WTC11 (cell line): Measurements from ENCODE around the gene CLUH. TPM values are rescaled to one million over a fixed set of nuclear protein-coding genes. Genes with fewer than 3 reads are reported as not detected.
A peak's percentile ranks its signal among the peaks of the same experiment; 100 is the strongest.

Experiments used
- ATAC-seq: fragments of 200-7000 bp; cut with Tn5 transposase; 2 replicates; pipeline ENCODE4 v1.10.0; 2021; ENCODE audit warnings: mild to moderate bottlenecking, moderate library complexity
- CTCF ChIA-PET: fragments of 300-600 bp; sonication (Branson Sonifier 250); formaldehyde crosslinking; loops from one replicate; lab custom pipeline; 2021; ENCODE audit warnings: antibody characterized with exemption; lab: Charles Lee
- POLR2A ChIA-PET: fragments of 350-600 bp; sonication (Branson Sonifier 250); formaldehyde crosslinking; loops from one replicate; lab custom pipeline; 2021; ENCODE audit warnings: antibody characterized with exemption; lab: Charles Lee
- DNase-seq: peaks from one replicate; pipeline ENCODE4 v3.0.0; 2021; ENCODE audit warnings: low spot score
- H3K27ac Mint-ChIP-seq: 2 replicates; pipeline ENCODE4 v1.8.0; 2021; ENCODE audit warnings: mixed read lengths
- H3K27me3 Mint-ChIP-seq: 2 replicates; pipeline ENCODE4 v1.8.0; 2021; ENCODE audit warnings: low read depth, mild to moderate bottlenecking, moderate library complexity, mixed read lengths
- H3K36me3 Mint-ChIP-seq: 2 replicates; pipeline ENCODE4 v1.8.0; 2021; ENCODE audit warnings: mixed read lengths
- H3K4me1 Mint-ChIP-seq: 2 replicates; pipeline ENCODE4 v1.8.0; 2022; ENCODE audit warnings: mixed read lengths
- H3K4me3 Mint-ChIP-seq: 2 replicates; pipeline ENCODE4 v1.8.0; 2021; ENCODE audit warnings: mild to moderate bottlenecking, moderate library complexity, mixed read lengths
- H3K9me3 Mint-ChIP-seq: 2 replicates; pipeline ENCODE4 v1.8.0; 2021; ENCODE audit warnings: mixed read lengths
- CREB1 ChIP-seq: sonication (generic); formaldehyde crosslinking; IDR thresholded peaks from 2 replicates; pipeline ENCODE4 v1.8.0; 2023; ENCODE audit warnings: mild to moderate bottlenecking, missing genetic modification reagents
- FOXP1 ChIP-seq: sonication (generic); formaldehyde crosslinking; IDR thresholded peaks from 2 replicates; pipeline ENCODE4 v1.8.0; 2022; ENCODE audit warnings: missing genetic modification reagents, mild to moderate bottlenecking, moderate library complexity, borderline replicate concordance
- HMGA2 ChIP-seq: fragments of 250-450 bp; sonication (Bioruptor Pico); IDR thresholded peaks from 2 replicates; pipeline ENCODE4 v1.4.0; 2021; ENCODE audit warnings: mild to moderate bottlenecking, moderate library complexity
- JAZF1 ChIP-seq: fragments of 250-450 bp; sonication (Bioruptor Pico); IDR thresholded peaks from 2 replicates; pipeline ENCODE4 v1.9.0; 2021; ENCODE audit warnings: moderate library complexity, mild to moderate bottlenecking, inconsistent platforms
- JUN ChIP-seq: sonication (generic); formaldehyde crosslinking; IDR thresholded peaks from 2 replicates; pipeline ENCODE4 v1.8.0; 2023; ENCODE audit warnings: mild to moderate bottlenecking, missing genetic modification reagents
- NFE2L1 ChIP-seq: sonication (generic); formaldehyde crosslinking; IDR thresholded peaks from 2 replicates; pipeline ENCODE4 v1.8.1; 2023; ENCODE audit warnings: missing genetic modification reagents
- NR2C2 ChIP-seq: sonication (generic); formaldehyde crosslinking; IDR thresholded peaks from 2 replicates; pipeline ENCODE4 v1.8.0; 2022; ENCODE audit warnings: mild to moderate bottlenecking, missing genetic modification reagents
- NR3C1 ChIP-seq: sonication (generic); formaldehyde crosslinking; conservative IDR thresholded peaks from 2 replicates; pipeline ENCODE4 v1.8.1; 2023; ENCODE audit warnings: low read depth, mild to moderate bottlenecking, missing genetic modification reagents
- ZNF263 ChIP-seq: sonication (generic); formaldehyde crosslinking; IDR thresholded peaks from 2 replicates; pipeline ENCODE4 v1.8.1; 2022; ENCODE audit warnings: low read depth, mild to moderate bottlenecking, moderate library complexity, missing genetic modification reagents
- ZNF423 ChIP-seq: fragments of 250-450 bp; sonication (Bioruptor Pico); IDR thresholded peaks from 2 replicates; pipeline ENCODE4 v2.1.2; 2022; ENCODE audit warnings: mild to moderate bottlenecking, moderate library complexity
- total RNA-seq: library from RNA; stranded (reverse); gene quantifications from 3 replicates; pipeline ENCODE4 v1.2.3, GENCODE V29; 2021
- TF ChIP-seq, protein P1 (sequence below): sonication (generic); formaldehyde crosslinking; IDR thresholded peaks from 2 replicates; pipeline ENCODE4 v1.8.0; 2022; ENCODE audit warnings: missing genetic modification reagents
- TF ChIP-seq, protein P2 (sequence below): sonication (generic); formaldehyde crosslinking; IDR thresholded peaks from 2 replicates; pipeline ENCODE4 v1.8.0; 2022; ENCODE audit warnings: mild to moderate bottlenecking, missing genetic modification reagents
- TF ChIP-seq, protein P3 (sequence below): sonication (generic); formaldehyde crosslinking; IDR thresholded peaks from 2 replicates; pipeline ENCODE4 v1.8.1; 2022; ENCODE audit warnings: mild to moderate bottlenecking, moderate library complexity, missing genetic modification reagents
- TF ChIP-seq, protein P4 (sequence below): sonication (generic); formaldehyde crosslinking; IDR thresholded peaks from 2 replicates; pipeline ENCODE4 v1.8.0; 2023; ENCODE audit warnings: mild to moderate bottlenecking, missing genetic modification reagents
- TF ChIP-seq, protein P5 (sequence below): fragments of 250-450 bp; sonication (Bioruptor Pico); IDR thresholded peaks from 2 replicates; pipeline ENCODE4 v1.9.0; 2021; ENCODE audit warnings: mild to moderate bottlenecking, borderline replicate concordance
- TF ChIP-seq, protein P6 (sequence below): sonication (generic); formaldehyde crosslinking; IDR thresholded peaks from 2 replicates; pipeline ENCODE4 v1.8.1; 2022; ENCODE audit warnings: low read depth, mild to moderate bottlenecking, moderate library complexity, missing genetic modification reagents, borderline replicate concordance

Gene CLUH
- total RNA-seq, 1 experiment from 2014 or later, result 105 TPM

DNA sequence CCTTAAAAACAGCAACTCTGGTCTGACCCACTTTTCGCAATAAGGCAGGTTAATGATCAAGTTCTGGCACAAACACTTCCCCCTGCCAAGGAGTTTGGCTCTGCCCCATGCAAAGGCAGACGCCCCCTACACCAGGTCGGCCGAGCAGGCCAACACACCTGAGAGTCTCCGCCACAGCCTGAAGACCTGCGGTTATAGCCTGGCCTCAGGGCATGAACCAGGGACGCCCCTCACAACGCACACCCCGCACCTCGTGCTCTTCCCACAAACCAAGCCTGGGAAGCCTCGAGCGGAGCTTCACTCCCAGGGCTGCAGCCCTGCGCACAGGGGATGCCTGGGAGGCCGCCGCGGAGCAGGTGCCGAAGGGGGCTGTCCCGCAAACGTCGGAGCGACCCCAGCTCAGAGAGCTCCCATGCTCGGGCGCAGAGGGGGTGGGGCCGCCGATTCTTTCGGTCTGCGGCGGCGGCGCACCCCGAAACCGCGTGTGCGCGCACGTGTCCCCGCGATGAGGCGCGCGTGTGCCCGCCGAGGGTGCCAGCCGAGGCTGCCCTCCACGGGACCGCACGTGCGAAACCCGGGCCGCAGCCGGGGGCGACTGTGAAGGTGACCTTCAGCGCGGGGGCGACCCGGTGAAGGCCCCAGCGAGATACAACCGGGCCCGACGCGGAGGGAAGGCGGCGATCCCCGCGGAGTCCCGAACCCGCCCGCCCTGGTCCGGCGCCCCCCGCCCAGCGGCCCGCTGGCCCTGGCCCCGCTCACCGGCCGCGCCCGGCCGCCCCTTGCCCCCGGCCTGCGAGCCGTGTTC, 559 bp downstream of the CLUH start (continued):
- TF ChIP-seq, protein P1, sequence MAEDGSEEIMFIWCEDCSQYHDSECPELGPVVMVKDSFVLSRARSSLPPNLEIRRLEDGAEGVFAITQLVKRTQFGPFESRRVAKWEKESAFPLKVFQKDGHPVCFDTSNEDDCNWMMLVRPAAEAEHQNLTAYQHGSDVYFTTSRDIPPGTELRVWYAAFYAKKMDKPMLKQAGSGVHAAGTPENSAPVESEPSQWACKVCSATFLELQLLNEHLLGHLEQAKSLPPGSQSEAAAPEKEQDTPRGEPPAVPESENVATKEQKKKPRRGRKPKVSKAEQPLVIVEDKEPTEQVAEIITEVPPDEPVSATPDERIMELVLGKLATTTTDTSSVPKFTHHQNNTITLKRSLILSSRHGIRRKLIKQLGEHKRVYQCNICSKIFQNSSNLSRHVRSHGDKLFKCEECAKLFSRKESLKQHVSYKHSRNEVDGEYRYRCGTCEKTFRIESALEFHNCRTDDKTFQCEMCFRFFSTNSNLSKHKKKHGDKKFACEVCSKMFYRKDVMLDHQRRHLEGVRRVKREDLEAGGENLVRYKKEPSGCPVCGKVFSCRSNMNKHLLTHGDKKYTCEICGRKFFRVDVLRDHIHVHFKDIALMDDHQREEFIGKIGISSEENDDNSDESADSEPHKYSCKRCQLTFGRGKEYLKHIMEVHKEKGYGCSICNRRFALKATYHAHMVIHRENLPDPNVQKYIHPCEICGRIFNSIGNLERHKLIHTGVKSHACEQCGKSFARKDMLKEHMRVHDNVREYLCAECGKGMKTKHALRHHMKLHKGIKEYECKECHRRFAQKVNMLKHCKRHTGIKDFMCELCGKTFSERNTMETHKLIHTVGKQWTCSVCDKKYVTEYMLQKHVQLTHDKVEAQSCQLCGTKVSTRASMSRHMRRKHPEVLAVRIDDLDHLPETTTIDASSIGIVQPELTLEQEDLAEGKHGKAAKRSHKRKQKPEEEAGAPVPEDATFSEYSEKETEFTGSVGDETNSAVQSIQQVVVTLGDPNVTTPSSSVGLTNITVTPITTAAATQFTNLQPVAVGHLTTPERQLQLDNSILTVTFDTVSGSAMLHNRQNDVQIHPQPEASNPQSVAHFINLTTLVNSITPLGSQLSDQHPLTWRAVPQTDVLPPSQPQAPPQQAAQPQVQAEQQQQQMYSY (CRISPR knock-in tag), result no peak
- TF ChIP-seq CREB1 (CRISPR knock-in tag) (peak; percentile 81; the same call in 1 of the 2 replicates), ZNF263 (CRISPR knock-in tag) (no peak), HMGA2 (CRISPR knock-in tag) (no peak), NFE2L1 (no peak), FOXP1 (peak; percentile 70), NR3C1 (CRISPR knock-in tag) (no peak)
- TF ChIP-seq, protein P2, sequence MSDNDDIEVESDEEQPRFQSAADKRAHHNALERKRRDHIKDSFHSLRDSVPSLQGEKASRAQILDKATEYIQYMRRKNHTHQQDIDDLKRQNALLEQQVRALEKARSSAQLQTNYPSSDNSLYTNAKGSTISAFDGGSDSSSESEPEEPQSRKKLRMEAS (CRISPR knock-in tag), result peak; percentile 86
- TF ChIP-seq, protein P3, sequence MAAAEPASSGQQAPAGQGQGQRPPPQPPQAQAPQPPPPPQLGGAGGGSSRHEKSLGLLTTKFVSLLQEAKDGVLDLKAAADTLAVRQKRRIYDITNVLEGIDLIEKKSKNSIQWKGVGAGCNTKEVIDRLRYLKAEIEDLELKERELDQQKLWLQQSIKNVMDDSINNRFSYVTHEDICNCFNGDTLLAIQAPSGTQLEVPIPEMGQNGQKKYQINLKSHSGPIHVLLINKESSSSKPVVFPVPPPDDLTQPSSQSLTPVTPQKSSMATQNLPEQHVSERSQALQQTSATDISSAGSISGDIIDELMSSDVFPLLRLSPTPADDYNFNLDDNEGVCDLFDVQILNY, result peak; percentile 45; the same call in 1 of the 2 replicates
- TF ChIP-seq, protein P4, sequence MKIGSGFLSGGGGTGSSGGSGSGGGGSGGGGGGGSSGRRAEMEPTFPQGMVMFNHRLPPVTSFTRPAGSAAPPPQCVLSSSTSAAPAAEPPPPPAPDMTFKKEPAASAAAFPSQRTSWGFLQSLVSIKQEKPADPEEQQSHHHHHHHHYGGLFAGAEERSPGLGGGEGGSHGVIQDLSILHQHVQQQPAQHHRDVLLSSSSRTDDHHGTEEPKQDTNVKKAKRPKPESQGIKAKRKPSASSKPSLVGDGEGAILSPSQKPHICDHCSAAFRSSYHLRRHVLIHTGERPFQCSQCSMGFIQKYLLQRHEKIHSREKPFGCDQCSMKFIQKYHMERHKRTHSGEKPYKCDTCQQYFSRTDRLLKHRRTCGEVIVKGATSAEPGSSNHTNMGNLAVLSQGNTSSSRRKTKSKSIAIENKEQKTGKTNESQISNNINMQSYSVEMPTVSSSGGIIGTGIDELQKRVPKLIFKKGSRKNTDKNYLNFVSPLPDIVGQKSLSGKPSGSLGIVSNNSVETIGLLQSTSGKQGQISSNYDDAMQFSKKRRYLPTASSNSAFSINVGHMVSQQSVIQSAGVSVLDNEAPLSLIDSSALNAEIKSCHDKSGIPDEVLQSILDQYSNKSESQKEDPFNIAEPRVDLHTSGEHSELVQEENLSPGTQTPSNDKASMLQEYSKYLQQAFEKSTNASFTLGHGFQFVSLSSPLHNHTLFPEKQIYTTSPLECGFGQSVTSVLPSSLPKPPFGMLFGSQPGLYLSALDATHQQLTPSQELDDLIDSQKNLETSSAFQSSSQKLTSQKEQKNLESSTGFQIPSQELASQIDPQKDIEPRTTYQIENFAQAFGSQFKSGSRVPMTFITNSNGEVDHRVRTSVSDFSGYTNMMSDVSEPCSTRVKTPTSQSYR, result peak; percentile 76; the same call in 1 of the 2 replicates

DNA sequence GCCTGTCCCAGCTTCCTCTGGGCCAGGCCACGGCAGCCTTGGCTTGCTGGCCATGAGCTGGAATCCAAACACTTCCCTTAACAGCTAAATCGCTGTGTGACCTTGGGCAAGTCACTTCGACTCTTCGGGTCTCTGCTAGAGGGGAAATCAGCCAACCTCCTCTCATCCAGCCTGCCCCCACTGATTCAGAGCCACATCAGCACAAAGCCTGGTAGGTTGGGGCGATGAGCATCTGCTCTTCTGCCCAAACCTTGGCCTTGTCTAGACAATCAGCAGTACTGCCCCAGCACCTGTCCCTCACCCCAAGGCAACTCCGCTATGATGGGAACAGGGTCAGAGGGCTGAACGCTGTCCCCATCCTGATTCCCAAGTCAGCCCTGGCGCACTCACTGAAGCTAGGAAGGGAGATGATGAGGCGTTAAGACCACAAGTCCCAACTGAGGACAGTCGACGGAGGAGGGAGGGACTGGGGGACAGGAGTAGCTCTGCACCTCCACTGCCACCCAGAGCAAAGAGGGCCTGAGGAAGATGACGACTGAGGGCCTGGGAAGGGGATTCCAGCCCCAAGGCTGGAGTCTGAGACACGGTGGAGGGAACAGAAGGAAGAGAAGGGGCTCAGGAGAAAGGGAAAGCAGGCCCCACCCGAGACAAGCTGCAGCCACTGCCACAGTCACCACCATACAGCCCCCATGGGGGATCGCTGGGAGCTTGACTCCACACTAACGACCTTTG, 1.3 kb downstream of the CLUH start:
- Mint-ChIP-seq H3K4me3 (peak overlapping the region; percentile 76), H3K27ac (peak overlapping the region; percentile 70; the same call in 1 of the 2 replicates), H3K36me3 (no peaks in the 10 kb centered on the region), H3K27me3 (peaks cover 7% of the 10 kb centered on the region), H3K9me3 (no peaks in the 10 kb centered on the region), H3K4me1 (peaks cover 45% of the 10 kb centered on the region)
- DNase-seq (no peak), ATAC-seq (no peak)
- ChIA-PET CTCF (interaction anchor here (0.7 to 2.0 kb wide), 12 partner anchors 8 to 1549 kb away, joined by 3 to 10 read pairs (median 4); partner anchors contain the start of gene CCDC92B), POLR2A (interaction anchor here (0.6 to 1.4 kb wide), 3 partner anchors 14 to 231 kb away, joined by 3 to 4 read pairs (median 3); no protein-coding TSS in a partner anchor)
- no peak for TF ChIP-seq JAZF1 (CRISPR knock-in tag)
- TF ChIP-seq, protein P4, result no peak
- TF ChIP-seq, protein P5, sequence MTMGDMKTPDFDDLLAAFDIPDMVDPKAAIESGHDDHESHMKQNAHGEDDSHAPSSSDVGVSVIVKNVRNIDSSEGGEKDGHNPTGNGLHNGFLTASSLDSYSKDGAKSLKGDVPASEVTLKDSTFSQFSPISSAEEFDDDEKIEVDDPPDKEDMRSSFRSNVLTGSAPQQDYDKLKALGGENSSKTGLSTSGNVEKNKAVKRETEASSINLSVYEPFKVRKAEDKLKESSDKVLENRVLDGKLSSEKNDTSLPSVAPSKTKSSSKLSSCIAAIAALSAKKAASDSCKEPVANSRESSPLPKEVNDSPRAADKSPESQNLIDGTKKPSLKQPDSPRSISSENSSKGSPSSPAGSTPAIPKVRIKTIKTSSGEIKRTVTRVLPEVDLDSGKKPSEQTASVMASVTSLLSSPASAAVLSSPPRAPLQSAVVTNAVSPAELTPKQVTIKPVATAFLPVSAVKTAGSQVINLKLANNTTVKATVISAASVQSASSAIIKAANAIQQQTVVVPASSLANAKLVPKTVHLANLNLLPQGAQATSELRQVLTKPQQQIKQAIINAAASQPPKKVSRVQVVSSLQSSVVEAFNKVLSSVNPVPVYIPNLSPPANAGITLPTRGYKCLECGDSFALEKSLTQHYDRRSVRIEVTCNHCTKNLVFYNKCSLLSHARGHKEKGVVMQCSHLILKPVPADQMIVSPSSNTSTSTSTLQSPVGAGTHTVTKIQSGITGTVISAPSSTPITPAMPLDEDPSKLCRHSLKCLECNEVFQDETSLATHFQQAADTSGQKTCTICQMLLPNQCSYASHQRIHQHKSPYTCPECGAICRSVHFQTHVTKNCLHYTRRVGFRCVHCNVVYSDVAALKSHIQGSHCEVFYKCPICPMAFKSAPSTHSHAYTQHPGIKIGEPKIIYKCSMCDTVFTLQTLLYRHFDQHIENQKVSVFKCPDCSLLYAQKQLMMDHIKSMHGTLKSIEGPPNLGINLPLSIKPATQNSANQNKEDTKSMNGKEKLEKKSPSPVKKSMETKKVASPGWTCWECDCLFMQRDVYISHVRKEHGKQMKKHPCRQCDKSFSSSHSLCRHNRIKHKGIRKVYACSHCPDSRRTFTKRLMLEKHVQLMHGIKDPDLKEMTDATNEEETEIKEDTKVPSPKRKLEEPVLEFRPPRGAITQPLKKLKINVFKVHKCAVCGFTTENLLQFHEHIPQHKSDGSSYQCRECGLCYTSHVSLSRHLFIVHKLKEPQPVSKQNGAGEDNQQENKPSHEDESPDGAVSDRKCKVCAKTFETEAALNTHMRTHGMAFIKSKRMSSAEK (CRISPR knock-in tag), result no peak
- no peak for TF ChIP-seq ZNF263 (CRISPR knock-in tag)
- TF ChIP-seq, protein P2 (CRISPR knock-in tag), result no peak
- TF ChIP-seq, protein P6, sequence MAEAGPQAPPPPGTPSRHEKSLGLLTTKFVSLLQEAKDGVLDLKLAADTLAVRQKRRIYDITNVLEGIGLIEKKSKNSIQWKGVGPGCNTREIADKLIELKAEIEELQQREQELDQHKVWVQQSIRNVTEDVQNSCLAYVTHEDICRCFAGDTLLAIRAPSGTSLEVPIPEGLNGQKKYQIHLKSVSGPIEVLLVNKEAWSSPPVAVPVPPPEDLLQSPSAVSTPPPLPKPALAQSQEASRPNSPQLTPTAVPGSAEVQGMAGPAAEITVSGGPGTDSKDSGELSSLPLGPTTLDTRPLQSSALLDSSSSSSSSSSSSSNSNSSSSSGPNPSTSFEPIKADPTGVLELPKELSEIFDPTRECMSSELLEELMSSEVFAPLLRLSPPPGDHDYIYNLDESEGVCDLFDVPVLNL (CRISPR knock-in tag), result no peak
- no peak for TF ChIP-seq NR2C2 (CRISPR knock-in tag)
- TF ChIP-seq JUN (CRISPR knock-in tag), result no peak
- no peak for TF ChIP-seq ZNF423 (CRISPR knock-in tag)
- TF ChIP-seq HMGA2 (CRISPR knock-in tag), result no peak
